Esophagus muscularis mucosa (tissue), 3 donors: ENCODE measurements around the gene IKZF1.

Experiments used
- CTCF ChIP-seq, 3 experiments: fragments of 200-600 bp in 2 of 3; fragments of 450-650 bp in 1 of 3; sonication (generic) in 2 of 3; IDR thresholded peaks; one replicate each; pipeline ENCODE4 v1.5.1; 2017 to 2019; ENCODE audit warnings: antibody characterized with exemption in 3 of 3, mild to moderate bottlenecking in 2 of 3, moderate library complexity in 1 of 3
- POLR2A ChIP-seq: fragments of 450-650 bp; IDR thresholded peaks from one replicate; pipeline ENCODE4 v1.6.1; 2017; ENCODE audit warnings: antibody characterized with exemption, moderate library complexity, mild to moderate bottlenecking, low read depth

GRCh38 chr7:50261593-50261992 lies 42.9 kb upstream of the IKZF1 start:
- TF ChIP-seq CTCF (IDR thresholded peaks at IDR 0.05) (no peak), POLR2A (no peak)
